Lower leg skin (tissue), 3 donors: Measurements from ENCODE around the gene DNAH8.

ENCODE experiments used
- POLR2A ChIP-seq, 2 donors: fragments of 450-650 bp; IDR thresholded peaks; one replicate each; pipeline ENCODE4 v1.6.1; 2016 to 2017; ENCODE audit warnings: antibody characterized with exemption in 2 of 2, mild to moderate bottlenecking in 1 of 2, moderate library complexity in 1 of 2
- TF ChIP-seq, protein P1 (sequence below), 3 donors: fragments of 450-650 bp; IDR thresholded peaks; one replicate each; pipeline ENCODE4 v1.5.1; 2016; ENCODE audit warnings: antibody characterized with exemption in 3 of 3, mild to moderate bottlenecking in 3 of 3, moderate library complexity in 2 of 3

DNA sequence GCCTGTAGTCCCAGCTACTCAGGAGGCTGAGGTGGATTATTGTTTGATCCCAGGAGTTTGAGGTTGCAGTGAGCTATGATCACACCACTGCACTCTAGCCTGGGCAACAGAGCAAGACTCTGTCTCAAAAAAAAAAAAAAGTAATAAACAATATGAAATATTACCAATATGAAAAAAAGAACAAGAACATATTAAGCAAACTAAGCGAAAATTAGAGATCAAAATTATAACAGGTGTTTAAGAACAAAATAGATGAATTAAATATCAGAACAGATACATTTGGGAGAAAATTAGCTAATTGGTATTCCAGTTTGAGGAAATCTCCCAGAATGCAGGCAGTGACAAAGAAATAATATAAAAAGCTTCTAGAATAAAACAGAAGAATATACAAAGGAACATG lies 35.4 kb upstream of the DNAH8 start:
- no peak for TF ChIP-seq POLR2A (IDR thresholded peaks at IDR 0.05)
- TF ChIP-seq, protein P1, sequence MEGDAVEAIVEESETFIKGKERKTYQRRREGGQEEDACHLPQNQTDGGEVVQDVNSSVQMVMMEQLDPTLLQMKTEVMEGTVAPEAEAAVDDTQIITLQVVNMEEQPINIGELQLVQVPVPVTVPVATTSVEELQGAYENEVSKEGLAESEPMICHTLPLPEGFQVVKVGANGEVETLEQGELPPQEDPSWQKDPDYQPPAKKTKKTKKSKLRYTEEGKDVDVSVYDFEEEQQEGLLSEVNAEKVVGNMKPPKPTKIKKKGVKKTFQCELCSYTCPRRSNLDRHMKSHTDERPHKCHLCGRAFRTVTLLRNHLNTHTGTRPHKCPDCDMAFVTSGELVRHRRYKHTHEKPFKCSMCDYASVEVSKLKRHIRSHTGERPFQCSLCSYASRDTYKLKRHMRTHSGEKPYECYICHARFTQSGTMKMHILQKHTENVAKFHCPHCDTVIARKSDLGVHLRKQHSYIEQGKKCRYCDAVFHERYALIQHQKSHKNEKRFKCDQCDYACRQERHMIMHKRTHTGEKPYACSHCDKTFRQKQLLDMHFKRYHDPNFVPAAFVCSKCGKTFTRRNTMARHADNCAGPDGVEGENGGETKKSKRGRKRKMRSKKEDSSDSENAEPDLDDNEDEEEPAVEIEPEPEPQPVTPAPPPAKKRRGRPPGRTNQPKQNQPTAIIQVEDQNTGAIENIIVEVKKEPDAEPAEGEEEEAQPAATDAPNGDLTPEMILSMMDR (IDR thresholded peaks at IDR 0.05) = no peak
